ENCODE data around the gene FKBP4.

DNA sequence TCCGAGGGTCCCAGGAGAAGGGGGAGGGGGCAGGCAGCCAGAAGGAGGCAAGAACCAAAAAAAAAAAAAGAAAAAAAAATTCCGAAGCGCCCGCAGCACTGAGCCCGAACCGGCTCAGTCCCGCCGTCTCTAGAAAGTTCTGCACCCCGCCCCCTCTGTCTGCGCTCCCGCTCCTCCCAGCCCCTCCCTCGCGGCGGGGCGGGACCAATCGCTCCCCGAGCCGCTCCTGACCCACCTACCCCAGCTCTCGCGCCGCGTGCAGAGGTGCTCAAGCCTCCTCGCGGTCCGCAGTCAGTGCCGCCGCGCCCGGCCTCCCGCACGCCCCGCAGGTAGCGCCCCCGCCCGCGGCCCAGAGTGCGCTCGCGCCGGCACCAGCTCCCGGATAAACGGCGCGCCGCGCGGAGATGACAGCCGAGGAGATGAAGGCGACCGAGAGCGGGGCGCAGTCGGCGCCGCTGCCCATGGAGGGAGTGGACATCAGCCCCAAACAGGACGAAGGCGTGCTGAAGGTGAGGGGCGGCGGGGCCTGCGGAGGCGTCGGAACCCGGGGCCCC is at the start of gene FKBP4:
- TF ChIP-seq CTCF (IDR thresholded peaks at IDR 0.05) (no peak), POLR2A (IDR thresholded peaks at IDR 0.05) (peak; percentile 75 to 89)
